Activated CD8-positive, alpha-beta memory T cell treated with anti-CD3 and anti-CD28 coated beads, Interleukin-2, amount 50 U/mL, for 1 hour (primary cell): ENCODE results near the gene SCYL2.
"Not testable (repeated sequence)": the region's sequence is repeated elsewhere in the genome, so short reads cannot be mapped to it uniquely, and the experiment has no call there.

Experiments used
- DNase-seq: peaks from one replicate; pipeline ENCODE4 v3.0.0-alpha.2; 2020; ENCODE audit errors: extremely low read depth

SCYL2 gene

GRCh38 chr12:100266835-100267602 lies at the start of gene SCYL2, which contains the start of gene DEPDC4:
TSS of gene SCYL2 (plus strand) at chr12:100267177. CDS start at chr12:100282971, 15,794 bp downstream.
TSS of gene DEPDC4 (minus strand) at chr12:100267079. CDS start at chr12:100267076, 3 bp downstream.
- DNase-seq = peak; percentile 83

GRCh38 chr12:100219328-100220109 lies 47.5 kb upstream of the SCYL2 start:
- DNase-seq = no peak

GRCh38 chr12:100221523-100221922 lies 45.5 kb upstream of the SCYL2 start:
- DNase-seq = no peak

- DNase-seq = not testable (repeated sequence)
Observed at GRCh38 chr12:100222173-100222572, 44.8 kb upstream of the SCYL2 start.

- no peak for DNase-seq
Observed at GRCh38 chr12:100225491-100225890, 41.5 kb upstream of the SCYL2 start.

- no peak for DNase-seq
Observed at GRCh38 chr12:100229036-100229635, 37.8 kb upstream of the SCYL2 start.

- DNase-seq = no peak
Observed at GRCh38 chr12:100229876-100230275, 37.1 kb upstream of the SCYL2 start.

- not testable (repeated sequence) for DNase-seq
Observed at GRCh38 chr12:100231873-100232272, 35.1 kb upstream of the SCYL2 start.

GRCh38 chr12:100234166-100234565 lies 32.8 kb upstream of the SCYL2 start:
- DNase-seq = no peak

- no peak for DNase-seq
Observed at GRCh38 chr12:100234591-100235304, 32.2 kb upstream of the SCYL2 start.

GRCh38 chr12:100238801-100239200 lies 28.2 kb upstream of the SCYL2 start:
- DNase-seq = no peak

GRCh38 chr12:100239589-100239988 lies 27.4 kb upstream of the SCYL2 start:
- DNase-seq = no peak

GRCh38 chr12:100243137-100243536 lies 23.8 kb upstream of the SCYL2 start:
- no peak for DNase-seq

- no peak for DNase-seq
Observed at GRCh38 chr12:100247765-100248164, 19.2 kb upstream of the SCYL2 start.

- no peak for DNase-seq
Observed at GRCh38 chr12:100248886-100249285, 18.1 kb upstream of the SCYL2 start.

- DNase-seq = no peak
Observed at GRCh38 chr12:100249941-100250340, 17.0 kb upstream of the SCYL2 start.

GRCh38 chr12:100251917-100252316 lies 15.1 kb upstream of the SCYL2 start:
- no peak for DNase-seq

GRCh38 chr12:100253437-100253836 lies 13.5 kb upstream of the SCYL2 start:
- no peak for DNase-seq

GRCh38 chr12:100254876-100255275 lies 12.1 kb upstream of the SCYL2 start:
- DNase-seq = no peak

GRCh38 chr12:100258127-100258526 lies 8.8 kb upstream of the SCYL2 start:
- no peak for DNase-seq

GRCh38 chr12:100263131-100263530 lies 3.8 kb upstream of the SCYL2 start:
- DNase-seq = no peak

GRCh38 chr12:100265107-100265506 lies 1.9 kb upstream of the SCYL2 start:
- DNase-seq = not testable (repeated sequence)
